GM23338 (cell line): Measurements from ENCODE around the gene COG1.

Experiments
- CREB1 ChIP-seq: fragments of 250-450 bp; sonication (Bioruptor Pico); IDR thresholded peaks from 2 replicates; pipeline ENCODE4 v1.5.0; 2020; ENCODE audit warnings: low read depth, mild to moderate bottlenecking, moderate library complexity
- CTCF ChIP-seq, 2 experiments: fragments of 200-600 bp in 1 of 2; sonication (generic) in 1 of 2; conservative IDR thresholded peaks; 2 replicates each; pipeline versions ENCODE4 v1.5.1 to v1.6.1; 2016 to 2017; ENCODE audit warnings: antibody characterized with exemption in 2 of 2, low read depth in 2 of 2, mild to moderate bottlenecking in 2 of 2, moderate library complexity in 1 of 2
- ETS1 ChIP-seq: IDR thresholded peaks from 2 replicates; pipeline ENCODE4 v1.6.1; 2016; ENCODE audit warnings: antibody characterized with exemption
- EZH2 ChIP-seq: fragments of 200-600 bp; sonication (generic); IDR thresholded peaks from one replicate; pipeline ENCODE4 v1.8.0; 2017; ENCODE audit warnings: antibody characterized with exemption, mild to moderate bottlenecking, low read depth; ENCODE audit not compliant: unreplicated experiment
- EZH2phosphoT487 ChIP-seq: fragments of 200-600 bp; sonication (generic); IDR thresholded peaks from one replicate; pipeline ENCODE4 v1.8.1; 2018; ENCODE audit warnings: antibody characterized with exemption; ENCODE audit not compliant: unreplicated experiment
- JUNB ChIP-seq: IDR thresholded peaks from one replicate; pipeline ENCODE4 v1.6.1; 2016; ENCODE audit warnings: antibody characterized with exemption; ENCODE audit not compliant: unreplicated experiment
- NANOG ChIP-seq: IDR thresholded peaks from 2 replicates; pipeline ENCODE4 v1.6.1; 2016; ENCODE audit warnings: antibody characterized with exemption, borderline replicate concordance
- POLR2AphosphoS5 ChIP-seq: IDR thresholded peaks from 2 replicates; pipeline ENCODE4 v1.6.1; 2016; ENCODE audit warnings: antibody characterized with exemption, low read depth
- REST ChIP-seq: IDR thresholded peaks from one replicate; pipeline ENCODE4 v1.6.1; 2018; ENCODE audit warnings: antibody characterized with exemption; ENCODE audit not compliant: unreplicated experiment
- STAT1 ChIP-seq: IDR thresholded peaks from one replicate; pipeline ENCODE4 v1.6.1; 2016; ENCODE audit warnings: antibody characterized with exemption; ENCODE audit not compliant: unreplicated experiment
- ZNF114 ChIP-seq: fragments of 250-450 bp; sonication (Bioruptor Pico); IDR thresholded peaks from 2 replicates; pipeline ENCODE4 v1.5.0; 2020; ENCODE audit warnings: mild to moderate bottlenecking, moderate library complexity
- ZNF331 ChIP-seq: fragments of 250-450 bp; sonication (Bioruptor Pico); IDR thresholded peaks from 2 replicates; pipeline ENCODE4 v1.5.0; 2020; ENCODE audit warnings: low read depth, mild to moderate bottlenecking, moderate library complexity
- ZNF462 ChIP-seq: fragments of 250-450 bp; sonication (Bioruptor Pico); IDR thresholded peaks from 2 replicates; pipeline ENCODE4 v1.5.0; 2020; ENCODE audit warnings: mild to moderate bottlenecking, moderate library complexity

GRCh38 chr17:73188011-73188410 is 4.8 kb upstream of the COG1 start:
- TF ChIP-seq CTCF (conservative IDR thresholded peaks at IDR 0.05; ENCODE audit: low read depth in 2 of 2) (no peak), EZH2phosphoT487 (no peak), REST (no peak), POLR2AphosphoS5 (no peak), JUNB (no peak), CREB1 (CRISPR knock-in tag) (no peak), EZH2 (no peak), NANOG (no peak), ETS1 (no peak), ZNF114 (CRISPR knock-in tag) (no peak), ZNF462 (no peak), ZNF331 (no peak), STAT1 (no peak)
